HPDE6-E6E7 (cell line): ENCODE data around the gene NID1.
"Not testable (repeated sequence)": the region's sequence is repeated elsewhere in the genome, so short reads cannot be mapped to it uniquely, and the experiment has no call there.

Experiments
- DNase-seq: peaks from one replicate; pipeline ENCODE4 v3.0.0; 2011; ENCODE audit warnings: missing footprints; ENCODE audit errors: extremely low spot score

Gene NID1

DNA sequence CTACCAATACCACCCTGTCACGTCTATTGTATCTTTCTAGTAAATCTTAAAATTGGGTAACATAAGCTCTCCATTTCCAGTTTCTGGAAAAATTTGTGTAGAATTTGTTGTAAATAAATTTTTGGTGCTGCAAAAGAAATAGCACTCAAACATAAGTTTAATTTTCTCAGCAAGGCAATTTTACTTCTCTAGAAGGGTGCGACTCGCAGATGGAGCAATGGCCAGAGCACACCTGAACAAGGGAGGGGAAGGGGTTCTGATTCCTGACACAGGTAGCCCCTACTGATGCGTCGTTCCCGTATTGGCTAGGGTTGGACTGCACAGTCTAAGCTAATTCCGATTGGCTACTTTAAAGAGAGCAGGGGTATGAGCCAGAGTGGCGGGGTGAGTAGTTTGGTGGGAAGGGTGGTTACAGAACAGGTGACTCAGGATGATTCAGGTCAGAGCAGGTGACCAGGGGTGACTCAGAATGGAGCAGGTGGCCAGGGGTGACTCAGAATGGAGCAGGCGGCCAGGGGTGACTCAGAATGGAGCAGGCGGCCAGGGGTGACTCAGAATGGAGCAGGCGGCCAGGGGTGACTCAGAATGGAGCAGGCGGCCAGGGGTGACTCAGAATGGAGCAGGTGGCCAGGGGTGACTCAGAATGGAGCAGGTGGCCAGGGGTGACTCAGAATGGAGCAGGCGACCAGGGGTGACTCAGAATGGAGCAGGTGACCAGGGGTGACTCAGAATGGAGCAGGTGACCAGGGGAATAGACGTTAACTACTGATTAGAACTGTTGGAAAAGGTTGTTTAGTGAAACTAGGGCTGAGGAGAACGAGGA is 32.0 kb upstream of the NID1 start:
- DNase-seq, result not testable (repeated sequence)

DNA sequence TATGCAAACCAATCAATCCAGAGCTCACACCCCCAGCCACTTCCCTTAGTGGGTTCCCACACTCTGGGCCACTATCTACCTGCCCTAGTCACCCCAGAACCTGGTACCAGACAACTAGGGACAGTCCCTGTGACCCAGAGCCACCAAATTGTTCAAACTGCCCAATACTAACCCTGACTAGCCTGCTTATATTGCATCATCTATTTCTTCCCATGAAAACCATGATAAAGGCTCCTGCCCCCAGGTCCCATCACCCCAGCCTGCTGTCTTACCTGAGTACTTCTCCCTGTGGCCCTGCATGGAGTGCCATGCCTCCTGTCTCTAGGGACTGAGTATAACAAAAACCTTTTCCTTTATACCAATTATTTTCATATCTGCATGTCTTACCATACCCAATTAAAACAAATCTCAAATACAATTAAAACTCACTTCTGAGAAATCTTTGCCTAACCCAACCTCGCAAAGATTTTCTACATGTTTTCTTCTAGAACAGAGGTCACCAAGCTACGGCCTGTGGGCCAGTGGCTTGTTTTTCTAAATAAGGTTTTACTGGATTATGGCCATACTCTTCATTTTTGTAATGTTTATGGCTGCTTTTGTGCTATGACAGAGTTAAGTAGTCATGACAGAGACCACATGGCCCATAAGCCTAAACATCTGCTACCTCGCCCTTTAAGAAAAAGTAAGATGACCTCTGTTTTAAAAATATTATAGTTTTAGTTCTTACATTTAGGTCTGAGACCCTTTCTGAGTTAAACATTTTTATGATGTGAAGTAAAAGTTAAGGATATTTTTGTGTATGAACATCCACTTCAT is 31.0 kb upstream of the NID1 start:
- DNase-seq, result no peak

DNA sequence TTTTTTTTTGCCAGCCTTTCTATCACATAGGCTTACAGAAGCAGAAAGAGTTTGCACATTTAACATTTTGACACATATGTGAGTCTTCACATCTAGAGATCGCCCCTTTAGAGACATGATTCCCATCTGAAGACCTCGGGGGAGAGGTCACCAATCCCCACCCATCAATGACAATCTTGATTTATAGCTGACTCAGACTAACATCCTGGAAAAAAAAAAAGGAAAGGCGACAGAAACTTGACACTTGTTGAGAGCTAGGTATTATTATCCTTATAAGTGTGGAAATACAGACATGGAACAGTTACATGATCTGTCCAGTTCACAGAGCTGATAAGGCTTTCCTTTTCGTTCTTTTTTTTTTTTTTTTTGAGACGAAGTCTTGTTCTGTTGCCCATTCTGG is 28.0 kb upstream of the NID1 start:
- DNase-seq, result no peak

DNA sequence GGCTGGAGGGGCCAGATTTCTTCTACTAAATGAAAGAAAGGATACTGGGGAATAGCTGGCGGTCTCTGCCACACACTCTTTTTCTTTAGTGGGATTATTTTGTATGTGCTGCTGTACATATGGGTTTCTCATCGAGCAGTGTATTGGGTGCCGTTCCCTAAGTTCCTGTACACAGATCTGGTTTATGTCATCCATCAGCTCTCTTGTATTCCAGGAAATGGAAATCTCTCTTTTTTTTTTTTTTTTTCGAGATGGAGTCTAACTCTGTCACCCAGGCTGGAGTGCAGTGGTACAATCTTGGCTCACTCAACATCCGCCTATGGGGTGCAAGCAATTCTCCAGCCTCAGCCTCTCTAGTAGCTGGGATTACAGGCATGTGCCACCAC is 27.0 kb upstream of the NID1 start:
- DNase-seq, result no peak

DNA sequence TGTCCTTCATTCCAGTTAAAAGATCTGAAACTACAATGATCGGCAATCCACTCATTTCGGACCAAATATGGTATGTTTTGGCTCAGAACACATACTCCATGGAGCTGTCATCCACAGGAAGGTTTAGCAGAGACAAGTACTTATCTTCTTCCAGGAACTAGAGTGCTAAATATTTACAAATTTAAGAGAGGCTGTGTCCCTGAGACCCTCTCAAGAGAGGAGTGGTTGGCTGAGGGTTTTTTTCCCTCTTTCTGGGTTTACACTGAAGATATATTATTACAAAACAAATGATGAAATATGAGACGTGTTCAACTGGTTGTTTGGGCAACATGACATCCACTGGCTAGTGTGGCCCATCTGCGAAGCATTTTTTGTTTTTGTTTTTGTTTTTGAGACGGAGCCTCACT is 25.9 kb upstream of the NID1 start:
- no peak for DNase-seq

DNA sequence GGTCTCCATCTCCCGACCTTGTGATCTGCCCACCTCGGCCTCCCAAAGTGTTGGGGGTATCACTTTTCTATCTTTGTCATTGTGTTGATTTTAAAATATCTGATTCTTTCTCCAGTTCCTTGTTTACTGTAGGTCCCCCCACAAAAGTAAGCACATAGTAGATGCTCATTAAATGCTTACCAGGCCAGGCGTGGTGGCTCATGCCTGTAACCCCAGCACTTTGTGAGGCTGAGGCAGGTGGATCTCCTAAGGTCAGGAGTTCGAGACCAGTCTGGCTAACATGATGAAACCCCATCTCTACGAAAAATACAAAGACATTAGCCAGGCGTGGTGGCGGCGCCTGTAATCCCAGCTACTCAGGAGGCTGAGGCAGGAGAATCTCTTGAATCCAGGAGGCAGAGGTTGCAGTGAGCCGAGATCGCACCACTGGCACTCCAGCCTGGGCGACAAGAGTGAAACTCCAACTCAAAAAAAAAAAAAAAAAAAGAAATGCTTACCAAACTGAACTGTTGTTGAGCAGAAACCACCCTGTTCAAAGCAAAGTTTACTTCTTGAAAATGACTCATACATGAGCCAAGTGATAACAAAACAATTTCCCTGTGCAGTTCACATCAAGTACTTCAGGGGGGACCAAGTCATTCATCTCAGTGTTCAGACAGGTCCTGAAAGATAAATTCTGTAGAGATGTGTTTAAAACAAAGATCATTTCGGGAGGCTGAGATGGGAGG is 24.3 kb upstream of the NID1 start:
- DNase-seq, result no peak

DNA sequence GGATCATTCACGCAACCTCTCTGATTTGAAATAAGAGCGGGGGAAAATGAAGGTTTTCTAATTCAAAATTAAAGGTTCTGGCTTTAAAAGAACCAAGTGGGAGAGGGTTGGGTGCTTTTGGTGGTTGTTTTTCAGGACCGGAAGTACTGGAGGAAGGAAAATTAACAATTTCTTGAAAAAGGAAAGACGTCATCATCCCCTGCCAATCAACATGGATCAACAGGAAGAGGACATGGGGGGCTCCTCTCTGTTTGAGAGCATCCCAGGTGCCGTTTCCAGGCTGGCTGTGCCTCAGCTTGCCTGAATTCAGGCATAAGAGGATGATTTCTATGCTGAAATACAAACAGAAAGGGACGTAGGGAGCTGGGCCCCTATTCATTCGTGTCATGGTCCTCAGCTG is 21.6 kb upstream of the NID1 start:
- DNase-seq, result no peak

DNA sequence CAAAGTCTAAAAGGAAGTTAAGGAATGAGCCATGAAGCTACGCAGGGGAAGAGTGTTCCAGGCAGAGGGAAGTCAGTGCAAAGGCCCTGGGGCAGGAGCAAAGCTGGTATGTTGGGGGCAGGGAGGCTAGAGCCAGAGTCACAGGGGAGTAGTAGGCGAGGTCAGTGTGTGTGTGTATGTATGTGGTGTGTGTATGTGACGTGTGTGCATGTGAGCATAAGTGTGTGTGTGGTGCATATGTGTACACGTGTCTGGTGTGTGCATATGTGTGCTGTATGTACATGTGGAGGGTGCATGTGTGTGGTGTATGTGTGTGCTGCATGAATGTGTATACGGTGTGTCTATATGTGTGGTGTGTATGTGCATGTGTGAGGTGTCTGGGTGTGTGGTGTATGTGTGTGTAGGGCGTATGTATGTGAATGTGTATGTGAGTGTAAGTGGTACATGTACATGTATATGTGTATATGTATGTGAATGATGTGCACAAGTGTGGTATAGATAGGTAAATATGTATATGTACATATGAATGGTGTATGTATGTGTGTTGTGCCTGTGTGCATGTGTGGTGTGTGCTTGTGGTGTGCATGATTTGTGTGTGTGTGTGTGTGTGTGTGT is 20.8 kb upstream of the NID1 start:
- DNase-seq, result no peak

DNA sequence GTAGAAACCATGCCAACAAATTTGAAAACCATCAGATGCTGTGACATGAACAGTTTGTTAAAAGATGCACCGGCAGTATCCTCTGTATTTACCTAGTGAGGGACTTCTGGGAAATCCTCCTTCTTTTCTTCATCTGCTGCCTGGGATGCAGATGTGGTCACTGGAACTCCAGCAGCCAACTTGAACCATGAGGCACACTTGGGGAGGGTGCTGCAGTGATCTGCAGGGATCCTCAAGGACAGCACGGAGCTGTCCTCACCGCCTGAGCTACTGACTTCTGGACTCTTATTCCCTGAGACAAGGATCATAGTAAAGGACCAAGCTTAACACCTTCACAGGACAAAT is 19.5 kb upstream of the NID1 start:
- no peak for DNase-seq

DNA sequence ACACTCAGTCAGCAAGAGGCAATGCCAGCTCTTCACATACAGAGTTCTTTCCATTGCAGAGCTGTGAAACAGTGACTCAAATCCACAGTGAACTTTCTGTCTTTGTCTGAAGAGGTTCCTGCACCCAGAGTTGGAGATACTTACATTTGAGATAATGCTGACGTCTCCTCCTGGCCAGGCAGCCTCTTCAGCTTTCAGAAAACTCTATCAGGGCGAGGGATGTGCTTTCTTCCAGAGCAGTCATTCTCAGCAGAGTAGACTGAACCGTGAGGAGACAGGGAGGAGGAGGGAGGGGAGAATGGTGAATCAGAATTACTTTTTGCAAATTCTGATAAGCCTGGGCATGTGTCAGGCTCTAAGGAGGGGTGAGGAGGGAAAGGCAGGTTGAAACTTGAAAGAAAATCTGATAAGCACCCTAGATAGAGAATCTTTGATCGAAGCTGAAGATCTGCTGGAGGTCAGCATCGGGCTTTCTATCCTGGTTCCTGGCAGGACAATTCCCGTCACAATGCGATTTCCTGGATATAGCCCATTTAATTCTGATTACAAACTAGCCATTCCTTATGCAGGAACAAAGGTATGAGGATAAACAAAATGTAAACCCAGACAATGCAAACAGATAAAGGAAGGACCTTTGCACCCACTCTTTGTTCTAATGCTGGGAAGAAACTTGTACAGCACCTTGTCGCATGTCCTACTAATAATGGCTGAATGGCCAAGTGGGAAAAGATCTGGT is 18.9 kb upstream of the NID1 start:
- DNase-seq, result peak; percentile 58

DNA sequence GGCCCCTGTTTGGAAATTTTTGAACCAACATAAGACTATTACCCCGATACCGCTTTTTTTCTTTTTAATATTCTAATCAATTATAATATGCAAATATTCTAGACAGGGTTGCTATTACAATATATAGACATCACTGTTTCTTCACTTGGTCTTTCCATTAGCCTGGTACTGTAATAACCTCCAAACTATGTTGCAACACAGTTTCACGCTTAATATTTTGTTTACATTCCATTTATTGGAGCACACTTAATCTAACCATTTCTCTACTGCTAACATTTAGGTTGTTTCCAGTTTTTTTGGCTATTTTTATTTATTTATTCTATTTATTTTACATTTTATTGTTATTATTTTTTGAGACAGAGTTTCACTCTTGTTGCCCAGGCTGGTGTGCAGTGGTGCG is 17.6 kb upstream of the NID1 start:
- DNase-seq, result no peak

DNA sequence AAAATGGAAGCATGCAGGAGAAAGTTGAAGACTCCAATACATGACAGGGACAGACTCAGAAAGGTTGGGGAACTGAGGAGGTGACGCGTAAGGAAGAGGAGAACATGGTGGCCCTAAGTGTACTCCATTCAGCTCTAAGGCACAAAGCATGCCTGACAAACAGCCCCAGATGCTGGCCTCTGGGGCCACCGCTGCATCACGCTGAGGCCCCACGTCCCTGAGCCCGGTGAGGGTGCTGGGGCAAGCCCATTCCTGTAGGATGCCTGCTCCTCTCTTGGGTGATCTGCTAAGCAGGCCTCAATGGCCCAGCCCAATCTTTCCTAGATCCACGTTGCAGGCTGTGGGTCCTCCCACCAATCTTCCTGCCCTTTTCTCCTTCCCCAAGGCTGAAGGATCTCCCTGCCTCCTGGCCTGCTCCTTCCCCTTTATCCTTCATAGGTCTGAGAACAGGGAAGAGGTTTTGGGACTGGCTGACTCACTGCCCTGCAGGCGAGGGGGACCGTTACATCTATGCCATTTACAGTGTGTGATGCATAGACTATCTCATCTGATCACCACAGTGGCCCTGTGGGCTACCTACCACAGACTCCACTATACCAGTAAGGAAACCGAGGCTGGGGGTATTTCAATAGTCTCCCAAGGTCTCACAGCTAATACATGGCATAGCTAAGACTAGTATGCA is 16.8 kb upstream of the NID1 start:
- DNase-seq, result no peak

DNA sequence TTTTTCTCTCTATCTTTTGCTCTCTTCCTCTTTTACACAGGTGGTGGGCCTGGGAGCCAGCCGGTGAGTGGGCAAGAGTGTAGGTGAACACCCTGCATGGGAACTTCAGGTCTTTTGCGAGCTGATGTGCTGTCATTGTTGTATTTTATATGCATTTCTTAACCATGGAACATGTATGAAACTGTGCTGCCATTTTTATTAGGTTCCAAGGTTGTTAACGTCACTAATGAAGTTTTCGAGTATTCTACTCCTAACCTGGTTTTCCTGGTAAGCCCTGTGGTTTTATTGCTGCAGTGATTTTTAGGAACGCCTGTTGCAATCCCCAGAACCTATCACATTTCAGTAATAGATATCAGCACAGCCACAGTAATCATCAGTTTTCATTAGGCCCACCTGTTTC is 14.8 kb upstream of the NID1 start:
- no peak for DNase-seq

DNA sequence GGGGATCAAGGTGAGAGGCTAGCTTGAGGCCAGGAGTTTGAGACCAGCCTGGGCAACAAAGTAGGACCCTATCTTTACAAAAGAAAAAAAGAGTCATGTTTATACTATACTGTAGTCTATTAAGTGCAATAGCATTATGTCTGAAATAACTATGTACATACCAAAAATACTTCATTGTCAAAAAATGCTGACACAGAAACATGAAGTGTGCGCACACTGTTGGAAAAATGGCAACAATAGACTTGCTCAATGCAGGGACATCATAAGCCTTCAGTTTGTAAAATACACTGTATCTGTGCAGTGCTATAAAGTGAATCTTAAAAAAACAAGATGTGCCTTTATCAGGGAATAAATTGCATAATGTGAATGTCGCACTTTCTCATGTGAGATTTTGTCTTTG is 14.1 kb upstream of the NID1 start:
- no peak for DNase-seq

DNA sequence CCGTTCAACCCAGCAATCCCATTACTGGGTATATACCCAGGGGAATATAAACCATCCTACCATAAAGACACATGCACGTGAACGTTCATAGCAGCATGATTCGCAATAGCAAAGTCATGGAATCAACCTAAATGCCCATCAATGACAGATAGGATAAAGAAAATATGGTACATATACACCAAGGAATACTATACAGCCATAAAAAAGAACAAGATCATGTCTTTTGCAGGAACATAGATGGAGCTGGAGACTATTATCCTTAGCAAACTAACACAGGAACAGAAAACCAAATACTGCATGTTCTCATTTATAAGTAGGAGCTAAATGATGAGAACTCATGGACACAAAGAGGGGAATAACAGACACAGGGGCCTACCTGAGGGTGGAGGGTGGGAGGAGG is 13.2 kb upstream of the NID1 start:
- DNase-seq, result not testable (repeated sequence)

DNA sequence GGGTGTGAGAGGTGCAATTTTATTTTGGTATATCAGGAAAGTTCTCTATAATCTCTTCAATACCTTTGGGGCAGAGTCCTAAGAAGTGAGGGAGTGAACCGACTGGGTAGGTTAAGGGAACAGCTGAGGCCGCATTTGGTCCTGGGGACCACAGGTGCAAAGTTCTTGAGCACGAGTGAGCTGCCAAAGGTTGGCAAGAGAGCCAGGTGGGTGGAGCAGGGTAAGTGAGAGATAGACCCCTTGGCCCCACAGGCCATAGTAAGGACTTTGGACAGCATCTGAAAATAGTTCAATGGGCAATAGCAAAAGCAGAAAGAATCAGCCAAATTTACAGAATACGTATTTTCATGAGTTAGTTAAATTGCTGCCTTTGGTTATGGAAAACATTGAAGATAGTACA is 11.0 kb upstream of the NID1 start:
- no peak for DNase-seq

DNA sequence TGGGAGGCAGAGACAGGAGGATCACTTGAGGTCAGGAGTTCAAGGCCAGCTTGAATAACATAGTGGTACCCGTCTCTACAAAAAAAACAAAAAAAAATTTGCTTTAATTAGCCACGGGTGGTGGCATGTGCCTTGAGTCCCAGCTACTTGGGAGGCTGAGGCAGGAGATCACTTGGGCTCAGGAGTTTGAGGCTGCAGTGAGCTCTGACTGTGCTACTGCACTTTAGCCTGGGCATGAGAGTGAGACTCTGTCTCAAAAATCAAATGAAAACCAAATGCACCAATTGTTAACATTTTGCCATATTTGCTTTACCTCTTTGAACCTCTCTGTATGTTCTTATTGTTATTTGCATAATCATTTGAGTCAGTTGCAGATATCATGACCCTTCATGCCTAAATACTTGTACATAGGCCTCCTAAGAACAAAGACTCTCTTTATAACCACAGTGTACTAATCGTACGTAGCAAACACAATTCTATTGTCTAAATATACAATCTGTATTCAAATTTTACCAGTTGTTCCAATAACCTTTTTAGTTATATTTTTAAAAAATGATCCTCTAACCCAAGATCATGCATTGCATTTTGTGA is 8.5 kb upstream of the NID1 start:
- DNase-seq, result no peak

DNA sequence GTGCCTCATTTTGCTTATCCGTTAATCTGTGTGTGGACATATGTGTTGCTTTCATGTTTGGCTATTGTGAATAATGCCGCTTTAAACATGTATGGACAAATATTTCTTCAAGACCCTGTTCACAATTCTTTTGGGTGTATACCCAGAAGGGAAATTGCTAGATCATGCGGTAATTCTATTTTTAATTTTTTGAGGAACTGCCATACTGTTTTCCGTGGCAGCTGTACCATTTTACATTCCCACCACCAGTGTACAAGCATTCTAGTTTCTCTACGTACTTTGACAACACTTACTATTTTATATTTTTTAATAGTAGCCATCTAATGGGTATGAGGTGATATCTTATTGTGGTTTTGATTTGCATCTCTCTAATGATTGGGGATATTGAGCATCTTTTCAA is 7.1 kb upstream of the NID1 start:
- no peak for DNase-seq

DNA sequence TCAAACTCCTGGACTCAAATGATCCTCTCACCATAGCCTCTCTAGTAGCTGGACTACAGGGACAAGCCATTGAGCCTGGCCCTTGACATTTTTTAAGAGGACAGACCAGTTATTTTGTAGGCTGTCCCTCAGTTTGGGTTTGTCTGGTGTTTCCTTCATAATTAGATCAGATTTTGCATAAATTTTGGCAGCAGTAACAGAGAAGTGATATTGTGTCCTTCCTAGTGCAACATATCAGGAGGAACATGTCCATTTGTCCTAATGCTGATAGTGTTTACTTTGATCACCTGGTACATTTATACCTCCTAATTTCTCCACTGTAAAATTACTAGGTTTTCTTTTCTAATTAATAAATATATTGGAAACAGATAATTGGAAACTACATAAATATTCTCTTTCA is 5.9 kb upstream of the NID1 start:
- no peak for DNase-seq

DNA sequence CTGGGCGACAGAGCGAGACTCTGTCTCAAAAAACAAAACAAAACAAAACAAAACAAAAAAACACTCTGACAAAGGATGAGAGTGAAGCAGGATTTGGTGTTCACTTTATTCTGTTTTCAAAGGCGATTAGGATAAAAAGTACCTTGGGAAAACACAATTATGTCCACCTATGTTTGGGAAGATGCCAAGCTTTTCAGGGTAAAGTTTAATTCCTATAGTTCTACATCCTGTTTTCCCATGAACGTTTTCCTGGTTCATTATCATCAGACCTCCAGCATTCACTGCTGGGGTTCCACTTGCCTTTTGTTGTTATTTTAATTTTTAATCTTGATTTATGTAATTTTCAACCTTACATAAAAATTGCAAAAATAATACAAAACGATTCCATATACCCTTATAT is 4.9 kb upstream of the NID1 start:
- DNase-seq, result no peak
